ENCODE results near the gene ZFP1. TPM values are rescaled to one million over a fixed set of nuclear protein-coding genes. Genes with fewer than 3 reads are reported as not detected.

The ZFP1 gene
- total and polyA plus RNA-seq, 3 experiments from 2014 or later = 13.8 to 17.4 (median 17.2) TPM

- Mint-ChIP-seq H3K4me1 (peaks cover 24 to 36% (median 31%) of the 10 kb centered on the region in 3 donors), H3K4me3 (no peak overlapping the region), H3K27me3 (no peaks in the 10 kb centered on the region), H3K27ac (peak overlapping the region in 1 of 8 donors; percentile 29), H3K9me3 (no peaks in the 10 kb centered on the region), H3K36me3 (peaks cover 0 to 3% (median 0%) of the 10 kb centered on the region in 3 donors)
- H3K27me3 ChIP-seq (ENCODE audit: insufficient read depth, low read length, poor library complexity, severe bottlenecking) = no peaks in the 10 kb centered on the region
- no peak overlapping the region for H3K4me3 ChIP-seq (ENCODE audit: low read length)
- CTCF ChIA-PET = no interaction called here
- no peak for DNase-seq
- H3K36me3 ChIP-seq (ENCODE audit: insufficient read depth, low read length) = no peaks in the 10 kb centered on the region
- H3K9me3 ChIP-seq (ENCODE audit: low read length) = no peaks in the 10 kb centered on the region
- no peak overlapping the region for H3K27ac ChIP-seq (ENCODE audit: low read depth, low read length)
- peaks cover 24% of the 10 kb centered on the region for H3K4me1 ChIP-seq (ENCODE audit: insufficient read depth, low read length)
- POLR2A ChIA-PET = no interaction called here
Measured at GRCh38 chr16:75104836-75105235, 43.5 kb upstream of the ZFP1 start.

GRCh38 chr16:75105306-75106061, 42.8 kb upstream of the ZFP1 start:
- Histone ChIP-seq H3K27me3 (ENCODE audit: insufficient read depth, low read length, poor library complexity, severe bottlenecking) (no peaks in the 10 kb centered on the region), H3K9me3 (ENCODE audit: low read length) (no peaks in the 10 kb centered on the region), H3K4me1 (ENCODE audit: insufficient read depth, low read length) (peaks cover 24% of the 10 kb centered on the region), H3K27ac (ENCODE audit: low read depth, low read length) (no peak overlapping the region), H3K36me3 (ENCODE audit: insufficient read depth, low read length) (no peaks in the 10 kb centered on the region), H3K4me3 (ENCODE audit: low read length) (no peak overlapping the region)
- peak overlapping the region in 1 of 8 donors; percentile 63 for H3K27ac Mint-ChIP-seq
- no peaks in the 10 kb centered on the region for H3K27me3 Mint-ChIP-seq
- DNase-seq = no peak
- H3K36me3 Mint-ChIP-seq = peaks cover 0 to 3% (median 0%) of the 10 kb centered on the region in 3 donors
- POLR2A ChIA-PET = no interaction called here
- H3K4me3 Mint-ChIP-seq = no peak overlapping the region
- H3K4me1 Mint-ChIP-seq = peaks cover 23 to 34% (median 29%) of the 10 kb centered on the region in 3 donors
- no peaks in the 10 kb centered on the region for H3K9me3 Mint-ChIP-seq
- CTCF ChIA-PET = interaction anchor here (1.5 kb wide), 1 partner anchor 107 kb away, joined by 8 read pairs; the partner anchor contains the start of gene ZNRF1

GRCh38 chr16:75106351-75107274, 41.7 kb upstream of the ZFP1 start:
- H3K9me3 ChIP-seq (ENCODE audit: low read length) = no peaks in the 10 kb centered on the region
- Mint-ChIP-seq H3K27ac (peak overlapping the region in 4 of 8 donors; percentile 6 to 80 (median 40)), H3K36me3 (peaks cover 0 to 3% (median 0%) of the 10 kb centered on the region in 3 donors), H3K27me3 (no peaks in the 10 kb centered on the region), H3K9me3 (no peaks in the 10 kb centered on the region), H3K4me3 (peak overlapping the region in 3 of 7 donors; percentile 25 to 41 (median 36)), H3K4me1 (peaks cover 29 to 38% (median 31%) of the 10 kb centered on the region in 3 donors)
- CTCF ChIA-PET = interaction anchor here (1.0 to 1.5 kb wide), 2 partner anchors 108 kb away, joined by 3 to 8 read pairs; partner anchors contain the start of gene ZNRF1
- H3K36me3 ChIP-seq (ENCODE audit: insufficient read depth, low read length) = no peaks in the 10 kb centered on the region
- no peak overlapping the region for H3K4me3 ChIP-seq (ENCODE audit: low read length)
- POLR2A ChIA-PET = no interaction called here
- H3K27ac ChIP-seq (ENCODE audit: low read depth, low read length) = no peak overlapping the region
- H3K27me3 ChIP-seq (ENCODE audit: insufficient read depth, low read length, poor library complexity, severe bottlenecking) = no peaks in the 10 kb centered on the region
- H3K4me1 ChIP-seq (ENCODE audit: insufficient read depth, low read length) = peaks cover 31% of the 10 kb centered on the region
- no peak for DNase-seq

- POLR2A ChIA-PET = no interaction called here
- Histone ChIP-seq H3K9me3 (ENCODE audit: low read length) (no peaks in the 10 kb centered on the region), H3K4me3 (ENCODE audit: low read length) (no peak overlapping the region), H3K27ac (ENCODE audit: low read depth, low read length) (no peak overlapping the region), H3K36me3 (ENCODE audit: insufficient read depth, low read length) (no peaks in the 10 kb centered on the region), H3K4me1 (ENCODE audit: insufficient read depth, low read length) (peaks cover 32% of the 10 kb centered on the region), H3K27me3 (ENCODE audit: insufficient read depth, low read length, poor library complexity, severe bottlenecking) (no peaks in the 10 kb centered on the region)
- H3K27ac Mint-ChIP-seq = peak overlapping the region in 1 of 8 donors; percentile 80
- no peak overlapping the region for H3K4me3 Mint-ChIP-seq
- H3K9me3 Mint-ChIP-seq = no peaks in the 10 kb centered on the region
- peaks cover 29 to 36% (median 29%) of the 10 kb centered on the region in 3 donors for H3K4me1 Mint-ChIP-seq
- peaks cover 0 to 3% of the 10 kb centered on the region in 2 donors for H3K27me3 Mint-ChIP-seq
- DNase-seq = no peak
- peaks cover 0 to 2% (median 0%) of the 10 kb centered on the region in 3 donors for H3K36me3 Mint-ChIP-seq
- CTCF ChIA-PET = interaction anchor here (1.0 kb wide), 1 partner anchor 109 kb away, joined by 3 read pairs; the partner anchor contains the start of gene ZNRF1
Measured at GRCh38 chr16:75107505-75107904, 40.8 kb upstream of the ZFP1 start.

GRCh38 chr16:75108792-75109731, 39.3 kb upstream of the ZFP1 start:
- Histone ChIP-seq H3K27ac (ENCODE audit: low read depth, low read length) (no peak overlapping the region), H3K27me3 (ENCODE audit: insufficient read depth, low read length, poor library complexity, severe bottlenecking) (no peaks in the 10 kb centered on the region), H3K9me3 (ENCODE audit: low read length) (no peaks in the 10 kb centered on the region), H3K36me3 (ENCODE audit: insufficient read depth, low read length) (no peaks in the 10 kb centered on the region), H3K4me3 (ENCODE audit: low read length) (no peak overlapping the region), H3K4me1 (ENCODE audit: insufficient read depth, low read length) (peaks cover 32% of the 10 kb centered on the region)
- peaks cover 29 to 36% (median 30%) of the 10 kb centered on the region in 3 donors for H3K4me1 Mint-ChIP-seq
- H3K27ac Mint-ChIP-seq = peak overlapping the region in 7 of 8 donors; percentile 55 to 94 (median 78)
- no peaks in the 10 kb centered on the region for H3K36me3 Mint-ChIP-seq
- CTCF ChIA-PET = interaction anchor here (1.0 to 4.1 kb wide), 8 partner anchors 11 to 123 kb away, joined by 3 to 27 read pairs (median 5); partner anchors contain the start of gene ZNRF1
- peak; percentile 22 to 71 (median 42) for DNase-seq
- POLR2A ChIA-PET = interaction anchor here (0.9 to 2.0 kb wide), 2 partner anchors 34 to 110 kb away, joined by 3 to 11 read pairs; partner anchors contain the start of gene ZNRF1
- H3K27me3 Mint-ChIP-seq = peaks cover 0 to 9% of the 10 kb centered on the region in 2 donors
- H3K4me3 Mint-ChIP-seq = peak overlapping the region in 6 of 7 donors; percentile 5 to 59 (median 52)
- no peaks in the 10 kb centered on the region for H3K9me3 Mint-ChIP-seq

- Histone ChIP-seq H3K4me1 (ENCODE audit: insufficient read depth, low read length) (peaks cover 32% of the 10 kb centered on the region), H3K4me3 (ENCODE audit: low read length) (no peak overlapping the region), H3K9me3 (ENCODE audit: low read length) (no peaks in the 10 kb centered on the region), H3K27me3 (ENCODE audit: insufficient read depth, low read length, poor library complexity, severe bottlenecking) (no peaks in the 10 kb centered on the region), H3K27ac (ENCODE audit: low read depth, low read length) (no peak overlapping the region), H3K36me3 (ENCODE audit: insufficient read depth, low read length) (no peaks in the 10 kb centered on the region)
- ChIA-PET POLR2A (interaction anchor here (2.0 kb wide), 1 partner anchor 111 kb away, joined by 11 read pairs; the partner anchor contains the start of gene ZNRF1), CTCF (interaction anchor here (0.9 to 4.1 kb wide), 10 partner anchors 12 to 400 kb away, joined by 3 to 27 read pairs (median 4); partner anchors contain the start of gene ZNRF1)
- peaks cover 29 to 36% (median 30%) of the 10 kb centered on the region in 3 donors for H3K4me1 Mint-ChIP-seq
- no peak for DNase-seq
- peaks cover 0 to 9% of the 10 kb centered on the region in 2 donors for H3K27me3 Mint-ChIP-seq
- H3K9me3 Mint-ChIP-seq = no peaks in the 10 kb centered on the region
- H3K36me3 Mint-ChIP-seq = no peaks in the 10 kb centered on the region
- peak overlapping the region in 5 of 8 donors; percentile 30 to 87 (median 68) for H3K27ac Mint-ChIP-seq
- peak overlapping the region in 3 of 7 donors; percentile 6 to 55 (median 55) for H3K4me3 Mint-ChIP-seq
Measured at GRCh38 chr16:75109732-75110243, 38.5 kb upstream of the ZFP1 start.

Data from CD8-positive, alpha-beta memory T cell (primary cell).